ENCODE data around the gene BAG3. TPM values are rescaled to one million over a fixed set of nuclear protein-coding genes. Genes with fewer than 3 reads are reported as not detected.

BAG3 gene
- total RNA-seq, 2 donors from 2014 or later, result 13.4 to 19.5 TPM

- H3K27me3 Mint-ChIP-seq (ENCODE audit: insufficient read depth), result peaks cover 6% of the 10 kb centered on the region
- H3K9me3 Mint-ChIP-seq, result peaks cover 2% of the 10 kb centered on the region
- Histone ChIP-seq H3K9me3 (ENCODE audit: control insufficient read depth, low read length) (no peaks in the 10 kb centered on the region), H3K27ac (ENCODE audit: low read depth, low read length) (no peak overlapping the region), H3K36me3 (ENCODE audit: control insufficient read depth, insufficient read depth, low read length) (peaks cover 59% of the 10 kb centered on the region), H3K4me1 (ENCODE audit: control insufficient read depth, insufficient read depth, low read length) (peaks cover 14% of the 10 kb centered on the region), H3K27me3 (ENCODE audit: control insufficient read depth, insufficient read depth, low read length, poor library complexity, severe bottlenecking) (no peaks in the 10 kb centered on the region), H3K9ac (ENCODE audit: extremely low read depth, low read length, poor library complexity, severe bottlenecking) (no peak overlapping the region), H3K4me3 (ENCODE audit: low read length) (no peak overlapping the region)
- no peak for DNase-seq
- peaks cover 40% of the 10 kb centered on the region for H3K36me3 Mint-ChIP-seq (ENCODE audit: low read depth)
- 97 to 100% methylated on average over 1 to 3 of the region's 3 CpGs for WGBS, 2 experiments (ENCODE audit: insufficient coverage in 1 of 2, insufficient read length in 1 of 2)
- no peak overlapping the region for H3K4me3 Mint-ChIP-seq
- no peak overlapping the region for H3K27ac Mint-ChIP-seq
- H3K4me1 Mint-ChIP-seq, result peaks cover 40% of the 10 kb centered on the region
- no peak for TF ChIP-seq CTCF (conservative IDR thresholded peaks at IDR 0.05)
Observed at GRCh38 chr10:119670717-119671116, 19.5 kb downstream of the BAG3 start.

- Histone ChIP-seq H3K9ac (ENCODE audit: extremely low read depth, low read length, poor library complexity, severe bottlenecking) (no peak overlapping the region), H3K27me3 (ENCODE audit: control insufficient read depth, insufficient read depth, low read length, poor library complexity, severe bottlenecking) (no peaks in the 10 kb centered on the region), H3K4me3 (ENCODE audit: low read length) (no peak overlapping the region), H3K36me3 (ENCODE audit: control insufficient read depth, insufficient read depth, low read length) (peaks cover 58% of the 10 kb centered on the region), H3K4me1 (ENCODE audit: control insufficient read depth, insufficient read depth, low read length) (peaks cover 14% of the 10 kb centered on the region), H3K9me3 (ENCODE audit: control insufficient read depth, low read length) (no peaks in the 10 kb centered on the region), H3K27ac (ENCODE audit: low read depth, low read length) (no peak overlapping the region)
- H3K27ac Mint-ChIP-seq, result no peak overlapping the region
- H3K9me3 Mint-ChIP-seq, result no peaks in the 10 kb centered on the region
- peaks cover 35% of the 10 kb centered on the region for H3K4me1 Mint-ChIP-seq
- no peak overlapping the region for H3K4me3 Mint-ChIP-seq
- DNase-seq, result no peak
- H3K36me3 Mint-ChIP-seq (ENCODE audit: low read depth), result peaks cover 36% of the 10 kb centered on the region
- TF ChIP-seq CTCF (conservative IDR thresholded peaks at IDR 0.05), result no peak
- peaks cover under 1% of the 10 kb centered on the region for H3K27me3 Mint-ChIP-seq (ENCODE audit: insufficient read depth)
- WGBS, 2 experiments (ENCODE audit: insufficient coverage in 1 of 2, insufficient read length in 1 of 2), result 87 to 88% methylated on average over 1 to 4 of the region's 4 CpGs
Observed at GRCh38 chr10:119671381-119671780, 20.2 kb downstream of the BAG3 start.

- TF ChIP-seq CTCF (conservative IDR thresholded peaks at IDR 0.05), result no peak
- WGBS, 2 experiments (ENCODE audit: insufficient coverage in 1 of 2, insufficient read length in 1 of 2), result 95 to 96% methylated on average over 9 to 23 of the region's 23 CpGs
- Histone ChIP-seq H3K4me3 (ENCODE audit: low read length) (no peak overlapping the region), H3K27ac (ENCODE audit: low read depth, low read length) (no peak overlapping the region), H3K9me3 (ENCODE audit: control insufficient read depth, low read length) (no peaks in the 10 kb centered on the region), H3K4me1 (ENCODE audit: control insufficient read depth, insufficient read depth, low read length) (peaks cover 12% of the 10 kb centered on the region), H3K9ac (ENCODE audit: extremely low read depth, low read length, poor library complexity, severe bottlenecking) (no peak overlapping the region), H3K36me3 (ENCODE audit: control insufficient read depth, insufficient read depth, low read length) (peaks cover 65% of the 10 kb centered on the region), H3K27me3 (ENCODE audit: control insufficient read depth, insufficient read depth, low read length, poor library complexity, severe bottlenecking) (no peaks in the 10 kb centered on the region)
- Mint-ChIP-seq H3K9me3 (no peaks in the 10 kb centered on the region), H3K27ac (no peak overlapping the region), H3K27me3 (ENCODE audit: insufficient read depth) (no peaks in the 10 kb centered on the region), H3K36me3 (ENCODE audit: low read depth) (peaks cover 44% of the 10 kb centered on the region), H3K4me3 (no peak overlapping the region), H3K4me1 (peaks cover 33% of the 10 kb centered on the region)
- DNase-seq, result no peak
Observed at GRCh38 chr10:119672291-119672690, 21.1 kb downstream of the BAG3 start.
